ENCODE data around the gene NDUFAB1.
A peak's percentile ranks its signal among the peaks of the same experiment; 100 is the strongest.
"Not testable (repeated sequence)": the region's sequence is repeated elsewhere in the genome, so short reads cannot be mapped to it uniquely, and the experiment has no call there.

Gene NDUFAB1

DNA sequence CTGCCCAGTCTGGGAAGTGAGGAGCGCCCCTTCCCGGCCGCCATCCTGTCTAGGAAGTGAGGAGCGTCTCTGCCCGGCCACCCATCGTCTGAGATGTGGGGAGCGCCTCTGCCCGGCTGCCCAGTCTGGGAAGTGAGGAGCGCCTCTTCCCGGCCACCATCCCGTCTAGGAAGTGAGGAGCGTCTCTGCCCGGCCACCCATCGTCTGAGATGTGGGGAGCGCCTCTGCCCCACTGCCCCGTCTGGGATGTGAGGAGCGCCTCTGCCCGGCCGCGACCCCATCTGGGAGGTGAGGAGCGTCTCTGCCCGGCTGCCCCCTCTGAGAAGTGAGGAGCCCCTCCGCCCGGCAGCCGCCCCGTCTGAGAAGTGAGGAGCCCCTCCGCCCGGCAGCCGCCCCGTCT, 12.8 kb downstream of the NDUFAB1 start:
- DNase-seq, result not testable (repeated sequence)

DNA sequence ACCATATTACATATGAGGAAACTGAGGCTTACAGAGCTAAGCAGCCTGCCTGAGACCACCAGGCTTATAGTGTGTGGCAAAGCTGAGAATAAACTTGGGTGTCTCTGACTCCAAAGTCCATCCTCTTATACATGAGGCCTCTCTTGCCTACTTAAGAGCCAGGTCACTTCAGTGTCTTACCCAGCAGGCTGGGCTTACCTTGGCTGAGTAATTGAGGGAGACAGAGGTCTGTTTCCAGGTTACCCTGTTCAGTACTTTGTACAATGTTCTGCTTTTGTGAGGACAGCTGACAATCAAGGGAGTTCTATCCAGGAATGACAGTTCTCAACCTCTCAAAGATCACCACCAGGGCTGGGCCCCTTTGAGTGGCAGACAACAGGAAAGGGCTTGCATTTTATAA, 14.4 kb downstream of the NDUFAB1 start:
- DNase-seq, result no peak

GRCh38 chr16:23580391-23580790, 15.7 kb downstream of the NDUFAB1 start:
- no peak for DNase-seq

GRCh38 chr16:23579371-23579770, 16.7 kb downstream of the NDUFAB1 start:
- DNase-seq, result no peak

DNA sequence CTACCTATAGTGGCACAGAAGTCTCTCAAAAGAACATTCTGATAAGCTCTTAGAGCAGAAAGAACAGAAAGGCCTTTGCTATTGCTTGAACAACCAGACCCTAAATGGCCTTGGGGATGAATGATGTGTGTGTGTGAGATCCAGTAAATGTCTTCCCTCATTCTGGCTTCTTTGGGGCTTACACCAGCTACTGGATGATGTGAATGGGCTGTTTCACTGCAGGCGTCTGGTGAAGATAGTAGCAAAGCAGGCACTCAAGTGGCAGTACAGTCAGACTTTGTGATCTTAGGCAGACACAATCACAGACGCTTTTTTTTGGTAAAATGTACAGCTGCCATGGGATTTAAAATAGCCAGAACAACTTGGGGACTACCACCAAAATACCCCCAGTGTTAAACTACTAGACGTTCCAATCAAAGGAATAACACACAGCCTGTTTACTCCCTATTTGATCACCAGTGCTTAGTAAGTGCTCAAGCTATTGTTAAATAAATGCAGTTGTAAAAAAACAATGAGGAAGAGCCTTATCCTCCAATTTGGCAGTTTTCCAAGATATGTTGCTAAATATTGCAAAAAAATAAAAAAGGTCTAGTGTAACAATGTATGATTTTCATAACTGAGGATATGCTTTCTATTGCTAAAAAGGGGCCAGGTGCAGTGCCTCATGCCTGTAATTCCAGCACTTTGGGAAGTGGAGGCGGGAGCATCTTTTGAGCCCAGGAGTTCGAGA, 17.9 kb downstream of the NDUFAB1 start:
- DNase-seq, result no peak

- DNase-seq, result no peak
Measured at GRCh38 chr16:23577493-23577892, 18.6 kb downstream of the NDUFAB1 start.

GRCh38 chr16:23575834-23576233, 20.3 kb downstream of the NDUFAB1 start:
- DNase-seq, result no peak

- DNase-seq, result no peak
Measured at GRCh38 chr16:23573817-23574216, 22.3 kb downstream of the NDUFAB1 start.

DNA sequence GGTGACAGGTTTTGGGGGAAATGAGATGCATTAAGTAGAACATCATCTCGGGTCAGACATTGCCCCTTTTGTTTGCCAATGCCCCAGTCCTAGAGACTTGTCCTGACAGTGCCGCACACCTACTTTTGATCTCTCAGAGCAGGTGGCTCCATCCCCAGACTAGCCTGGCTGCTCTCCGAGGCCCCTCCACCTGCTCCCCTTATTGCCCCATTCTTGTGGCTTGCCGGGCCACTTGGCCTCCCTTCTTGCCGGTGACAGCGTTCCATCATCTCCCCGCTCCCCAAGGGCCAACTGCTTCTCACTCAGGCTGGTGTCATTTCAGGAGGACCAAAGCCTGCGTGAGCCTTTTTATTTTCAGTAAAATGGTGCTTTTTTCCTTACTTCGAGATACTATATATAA, 23.7 kb downstream of the NDUFAB1 start:
- DNase-seq, result no peak

DNA sequence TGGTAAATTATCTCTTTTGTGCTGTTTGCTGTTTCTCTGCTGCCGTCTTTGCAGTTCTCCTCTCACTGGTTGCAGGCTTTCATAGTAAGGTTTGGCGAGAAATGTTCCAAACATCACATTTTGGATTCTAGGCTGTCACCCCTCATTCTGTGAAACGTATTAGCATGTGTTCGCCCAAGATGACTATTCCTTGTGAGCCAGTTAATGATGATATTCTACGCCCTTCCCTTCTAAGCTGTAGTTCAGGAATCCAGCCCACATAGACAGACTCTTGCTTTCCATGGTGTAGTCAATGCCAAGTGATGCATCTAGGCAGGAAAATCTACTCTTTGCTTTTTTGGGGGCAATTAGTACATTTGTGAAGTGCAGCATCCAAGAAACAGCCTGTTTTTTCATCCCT, 24.2 kb downstream of the NDUFAB1 start:
- DNase-seq, result no peak

DNA sequence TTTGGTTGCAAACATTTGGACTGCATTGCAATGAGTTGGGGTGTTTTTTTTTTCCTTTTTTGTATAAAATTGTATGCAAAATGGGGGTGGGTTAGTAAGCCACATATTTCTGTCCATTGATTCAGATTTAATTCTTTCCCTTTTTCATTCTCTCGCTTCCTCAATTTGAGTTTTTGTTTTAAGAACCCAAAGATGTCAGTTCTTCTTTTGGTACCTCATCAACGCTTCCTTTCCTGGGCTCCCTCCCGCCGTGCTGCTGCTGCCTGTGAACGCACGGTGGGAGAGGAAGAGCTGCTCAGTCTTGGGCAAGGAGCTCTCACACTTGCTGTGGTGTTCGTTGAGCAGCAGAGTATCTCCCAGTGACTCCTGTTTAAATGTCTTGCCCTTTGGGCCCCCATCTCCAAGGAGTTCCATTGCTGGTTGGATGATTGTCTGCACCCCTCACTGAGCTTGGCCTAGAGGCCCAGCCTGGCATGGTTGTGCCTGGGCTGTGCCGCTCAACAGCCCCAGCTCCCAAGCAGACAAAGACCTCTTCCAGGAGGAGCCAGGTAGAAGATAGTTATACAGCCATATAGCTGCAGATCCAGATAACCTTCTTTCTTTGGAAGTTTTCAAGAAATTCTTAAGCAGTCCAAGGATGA, 25.0 kb downstream of the NDUFAB1 start:
- DNase-seq, result no peak

DNA sequence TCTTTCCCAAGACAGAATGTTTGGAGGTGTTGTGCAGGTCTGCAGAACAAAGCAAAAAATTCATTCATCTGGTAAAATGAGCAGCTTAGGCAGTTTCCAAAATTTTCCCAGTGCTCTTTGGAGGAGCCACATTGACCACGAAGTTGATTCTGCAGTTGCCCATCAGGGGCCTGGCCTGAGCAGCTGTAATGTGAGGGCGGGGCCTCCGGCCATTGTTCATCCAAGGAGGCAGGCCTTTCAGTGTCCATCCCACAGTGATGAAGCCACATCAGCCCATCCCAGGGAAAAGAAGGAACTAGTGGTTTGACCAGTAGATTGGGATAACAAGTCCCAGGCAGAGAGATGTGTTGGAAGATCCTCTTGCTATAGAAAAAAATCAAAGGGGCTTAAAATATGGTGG, 28.5 kb downstream of the NDUFAB1 start:
- DNase-seq, result no peak

DNA sequence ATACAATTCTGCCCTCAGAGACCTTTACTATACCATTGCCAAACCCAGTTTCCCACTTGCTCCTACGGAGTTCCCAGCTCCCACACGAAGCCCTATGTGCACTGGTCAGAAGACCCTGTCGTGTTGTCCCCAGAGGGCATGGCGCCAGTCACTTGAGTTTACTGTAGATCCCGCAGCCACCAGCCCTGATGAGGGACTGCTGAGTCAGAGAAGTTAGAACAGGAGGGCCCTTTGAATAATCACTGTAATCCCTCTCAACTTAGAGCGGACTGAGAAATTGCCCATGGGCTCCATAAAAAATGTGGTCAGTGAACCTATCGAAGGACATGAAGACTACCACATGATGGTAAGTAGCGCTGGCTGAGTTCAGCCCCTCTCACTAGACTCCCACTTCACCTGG, 29.4 kb downstream of the NDUFAB1 start:
- no peak for DNase-seq

DNA sequence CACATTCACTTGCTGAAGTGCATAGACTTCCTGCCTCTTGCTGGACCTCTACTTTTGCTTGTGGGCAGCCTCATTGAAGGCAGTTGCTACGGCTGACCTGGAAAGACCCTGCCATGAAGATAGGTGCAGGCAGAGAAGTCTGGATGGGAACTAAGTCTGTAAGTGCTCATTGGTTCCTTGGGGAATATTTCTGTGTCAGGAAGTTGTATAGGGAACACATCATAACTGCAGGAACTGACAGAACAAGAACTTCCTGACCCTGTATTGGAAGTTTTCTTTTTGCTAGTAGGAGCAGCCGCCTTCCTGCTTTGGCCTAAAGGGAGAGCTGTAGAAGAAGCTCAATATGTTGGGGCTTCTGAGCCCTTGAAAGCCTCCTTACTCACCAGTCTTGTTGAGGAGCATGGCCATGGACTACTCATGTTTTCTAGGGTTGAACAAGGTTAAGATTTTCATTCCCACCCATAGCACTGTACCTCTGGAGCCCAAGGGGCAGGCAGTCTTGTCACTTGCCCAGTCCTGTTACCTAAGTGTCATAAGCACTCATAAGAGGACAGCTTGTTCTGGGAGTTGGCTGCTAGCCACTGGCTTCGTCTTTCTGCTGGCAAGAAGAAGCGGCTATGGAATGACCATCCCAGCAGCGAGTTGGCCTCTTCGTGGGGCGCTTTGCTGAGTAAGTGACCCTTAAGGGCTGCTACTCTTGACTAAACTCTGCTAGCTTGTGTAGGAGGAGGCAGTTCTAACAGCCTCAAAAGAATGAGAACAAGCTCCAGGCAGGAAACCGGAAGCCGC, 31.3 kb downstream of the NDUFAB1 start:
- no peak for DNase-seq

DNA sequence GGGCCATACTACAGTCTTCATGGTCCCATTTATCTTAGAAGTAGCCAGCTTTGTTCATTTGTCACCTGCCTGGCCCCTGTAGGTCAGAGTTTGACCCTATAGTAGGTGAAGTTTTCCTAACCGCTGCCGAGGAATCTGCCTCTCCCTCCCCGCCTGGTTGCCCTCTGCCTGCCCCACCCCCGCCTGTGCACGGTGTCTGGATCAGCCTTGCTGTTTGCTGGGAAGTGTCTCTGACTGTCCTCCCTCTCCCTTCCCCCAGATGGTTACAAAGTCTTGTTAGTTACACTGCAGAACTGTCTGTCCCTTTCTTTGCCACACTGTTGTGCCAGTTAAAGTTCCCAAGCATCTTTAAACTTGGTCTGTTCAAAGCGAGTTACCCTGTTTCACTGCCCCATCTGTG, 32.9 kb downstream of the NDUFAB1 start:
- no peak for DNase-seq

DNA sequence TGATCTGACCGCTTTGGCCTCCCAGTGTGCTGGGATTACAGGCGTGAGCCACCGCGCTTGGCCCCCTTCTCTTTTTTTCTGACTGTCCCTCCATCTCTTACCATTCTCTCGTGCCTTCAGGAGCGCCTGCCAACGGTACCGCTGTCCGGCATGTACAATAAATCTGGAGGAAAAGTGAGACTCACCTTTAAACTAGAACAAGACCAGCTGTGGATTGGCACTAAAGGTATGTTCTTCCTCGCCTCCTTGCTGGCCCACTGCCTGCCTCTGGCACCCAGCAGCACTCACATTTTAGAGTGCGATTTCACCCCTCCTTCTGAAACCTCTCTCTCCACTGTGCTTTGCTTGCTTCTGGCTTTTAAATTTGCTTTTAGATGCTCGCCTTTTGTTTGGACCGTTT, 33.6 kb downstream of the NDUFAB1 start:
- no peak for DNase-seq

DNA sequence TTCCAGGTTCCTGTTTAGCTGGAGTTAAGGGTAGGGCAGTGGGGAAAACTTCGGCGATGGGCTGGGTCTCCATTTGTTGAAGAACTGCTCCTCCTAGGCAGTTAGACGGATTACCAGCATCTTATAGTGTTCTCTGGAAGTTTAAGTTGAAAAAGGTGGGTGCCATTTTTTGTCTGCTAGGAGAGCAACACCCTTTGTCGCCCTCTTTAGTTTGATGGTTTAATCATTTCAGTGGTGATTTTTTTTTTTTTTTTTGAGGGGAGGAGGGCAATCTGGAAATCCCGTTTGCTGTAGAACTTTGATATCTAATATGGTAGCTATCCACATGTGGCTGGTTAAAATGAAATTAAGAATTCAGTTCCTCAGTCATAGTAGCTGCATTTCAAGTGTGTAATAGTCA, 34.5 kb downstream of the NDUFAB1 start:
- DNase-seq, result no peak

DNA sequence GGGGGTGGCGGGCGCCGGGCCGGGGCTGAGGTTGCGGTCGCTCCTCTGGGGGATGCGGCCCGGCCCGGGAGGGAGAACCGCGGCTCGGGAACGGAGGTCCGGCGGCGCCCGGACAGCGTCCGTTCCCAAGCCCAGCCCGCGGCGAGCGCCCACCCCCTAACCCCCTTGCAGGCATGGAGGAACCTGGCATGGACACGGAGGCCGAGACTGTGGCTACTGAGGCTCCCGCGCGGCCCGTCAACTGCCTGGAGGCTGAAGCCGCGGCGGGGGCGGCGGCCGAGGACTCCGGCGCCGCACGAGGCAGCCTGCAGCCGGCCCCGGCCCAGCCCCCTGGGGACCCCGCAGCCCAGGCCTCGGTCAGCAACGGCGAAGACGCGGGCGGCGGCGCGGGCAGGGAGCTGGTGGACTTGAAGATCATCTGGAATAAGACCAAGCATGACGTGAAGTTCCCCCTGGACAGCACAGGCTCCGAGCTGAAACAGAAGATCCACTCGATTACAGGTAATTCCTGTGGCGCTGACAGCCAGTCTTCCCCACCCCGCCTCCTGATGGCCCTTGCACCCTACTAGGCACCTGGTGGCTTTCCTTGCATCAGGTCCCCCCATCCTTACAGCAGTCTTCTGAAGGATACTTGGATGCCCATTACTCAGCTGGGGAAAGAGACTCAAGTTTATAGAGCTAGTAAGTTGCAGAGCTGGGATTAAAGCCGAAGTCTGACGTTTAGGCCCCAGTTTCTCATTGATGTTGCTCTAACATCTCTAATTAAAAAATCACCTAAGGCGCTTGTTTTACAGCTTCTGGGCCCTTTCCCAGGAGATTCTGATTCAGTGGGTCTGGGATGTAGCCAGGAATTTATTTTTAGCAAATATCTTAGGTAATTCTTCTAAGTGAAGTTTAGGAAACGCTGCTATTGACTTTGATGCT, 38.1 kb downstream of the NDUFAB1 start:
- peak in 1 of 2 experiments; percentile 45 for DNase-seq

DNA sequence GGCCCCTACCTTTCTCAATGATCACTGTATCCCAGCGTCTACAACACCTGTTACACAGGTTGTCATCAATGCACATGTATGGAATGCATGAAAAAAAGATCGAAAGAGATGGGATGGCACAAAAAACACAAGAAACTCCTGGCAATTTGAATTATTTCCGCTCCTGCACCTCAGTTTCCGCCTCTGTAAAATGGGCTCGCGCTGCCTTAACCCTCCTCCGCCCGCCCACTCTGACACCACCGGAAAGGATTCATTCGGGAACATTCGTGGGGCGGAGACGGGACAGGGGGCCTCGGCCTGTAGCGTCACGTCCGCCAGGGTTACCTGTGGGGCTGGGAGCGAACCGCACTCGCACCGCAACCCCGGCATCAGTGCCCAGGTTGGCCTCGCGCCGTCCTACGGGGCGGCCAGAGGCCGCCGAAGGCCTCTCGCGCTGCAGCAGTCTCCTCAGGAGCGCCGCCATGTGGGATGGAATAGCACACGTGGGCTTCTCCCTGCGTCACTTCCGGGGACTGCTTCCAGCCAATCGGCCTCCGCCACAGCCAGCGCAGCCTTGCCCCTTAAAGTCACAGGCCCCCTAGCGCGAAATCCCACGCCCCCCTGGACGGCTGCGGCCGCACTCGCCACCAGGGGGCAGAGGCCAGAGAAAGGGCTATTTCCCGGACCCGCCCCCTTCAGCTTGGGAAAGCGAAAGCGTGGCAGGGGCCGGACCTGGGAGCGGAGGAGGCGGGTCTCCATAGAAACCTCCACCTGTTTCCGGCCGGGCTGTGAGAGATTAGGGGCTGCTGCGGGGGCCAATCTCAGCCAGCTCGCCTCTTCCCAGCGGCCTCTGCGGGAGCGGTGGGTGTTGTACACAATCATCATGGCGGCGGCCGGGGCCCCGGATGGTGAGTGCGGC, 39.0 kb downstream of the NDUFAB1 start, which contains the start of the genes EARS2 and UBFD1:
Gene EARS2 (minus strand): TSS at position 470 of the 898 bp plus-strand sequence. CDS start 7 bp downstream, at position 463.
Gene UBFD1 (plus strand): TSS at position 847 of the 898 bp plus-strand sequence. CDS start 16 bp downstream, at position 863.
- DNase-seq, result peak; percentile 100

DNA sequence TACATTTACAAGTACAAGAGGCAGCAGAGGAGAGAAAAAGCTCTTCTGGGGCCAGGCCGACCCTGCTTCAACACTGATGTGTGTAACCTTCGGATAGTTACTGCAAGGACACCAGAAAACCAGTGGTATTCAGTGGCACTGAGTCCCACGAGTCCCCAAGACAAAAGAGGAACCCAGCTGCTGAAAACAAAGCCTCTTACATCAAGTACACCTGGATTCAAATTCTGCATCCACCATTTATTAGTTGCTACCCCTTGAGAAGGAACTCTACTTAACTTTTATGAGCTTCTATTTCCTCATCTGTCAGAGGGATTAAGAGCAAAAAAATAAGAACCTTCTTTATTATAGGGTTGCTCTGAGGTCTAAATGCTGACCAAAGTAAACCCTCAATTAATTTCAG, 41.6 kb downstream of the NDUFAB1 start:
- DNase-seq, result no peak

DNA sequence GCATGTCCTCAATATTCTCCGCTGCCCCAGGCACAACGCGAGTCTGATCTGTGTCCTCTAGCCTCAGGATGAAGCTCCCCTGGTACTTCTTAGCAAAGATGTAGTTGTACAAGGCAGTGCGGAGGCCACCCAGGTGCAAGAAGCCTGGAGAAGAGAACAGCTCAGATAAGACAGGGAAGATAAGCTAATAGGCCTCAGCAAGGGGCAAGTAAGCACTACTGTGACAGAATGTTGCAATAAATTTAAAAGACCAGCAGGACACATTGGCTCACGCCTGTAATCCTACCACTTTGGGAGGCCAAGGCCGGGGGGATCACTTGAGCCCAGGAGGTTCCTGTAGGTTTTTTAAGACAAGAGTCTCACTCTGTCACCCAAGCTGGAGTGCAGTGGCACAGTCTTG, 44.0 kb downstream of the NDUFAB1 start:
- no peak for DNase-seq
